ENCODE measurements around the gene CAGE1. TPM values are rescaled to one million over a fixed set of nuclear protein-coding genes. Genes with fewer than 3 reads are reported as not detected.

The CAGE1 gene
- total and polyA plus RNA-seq, 10 of the 15 experiments (the other 5 are each of a cell fraction or from before 2014, with no cell fraction given), result 0.03 to 0.42 (median 0.08) TPM; not detected in 3

DNA sequence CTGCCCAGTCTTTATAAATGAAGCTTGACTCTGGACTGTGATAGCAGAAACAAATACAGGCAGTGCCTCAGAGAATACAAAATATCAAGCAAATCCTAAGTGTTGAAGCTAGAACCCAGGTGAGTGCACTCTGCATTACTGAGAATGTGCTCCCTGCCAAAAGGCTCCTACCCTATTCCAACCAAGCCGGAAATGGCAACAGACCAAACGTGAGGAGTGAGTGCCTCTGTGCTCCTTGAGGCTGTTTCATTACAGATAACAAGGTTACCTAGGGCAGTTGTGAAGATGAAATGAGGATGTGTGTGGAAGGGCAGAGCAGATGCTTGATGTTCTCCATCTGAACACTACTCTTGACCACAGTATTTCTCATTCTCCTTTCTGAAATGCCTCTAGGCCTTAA is 105.9 kb downstream of the CAGE1 start (continued):
- TF ChIP-seq, protein P1, sequence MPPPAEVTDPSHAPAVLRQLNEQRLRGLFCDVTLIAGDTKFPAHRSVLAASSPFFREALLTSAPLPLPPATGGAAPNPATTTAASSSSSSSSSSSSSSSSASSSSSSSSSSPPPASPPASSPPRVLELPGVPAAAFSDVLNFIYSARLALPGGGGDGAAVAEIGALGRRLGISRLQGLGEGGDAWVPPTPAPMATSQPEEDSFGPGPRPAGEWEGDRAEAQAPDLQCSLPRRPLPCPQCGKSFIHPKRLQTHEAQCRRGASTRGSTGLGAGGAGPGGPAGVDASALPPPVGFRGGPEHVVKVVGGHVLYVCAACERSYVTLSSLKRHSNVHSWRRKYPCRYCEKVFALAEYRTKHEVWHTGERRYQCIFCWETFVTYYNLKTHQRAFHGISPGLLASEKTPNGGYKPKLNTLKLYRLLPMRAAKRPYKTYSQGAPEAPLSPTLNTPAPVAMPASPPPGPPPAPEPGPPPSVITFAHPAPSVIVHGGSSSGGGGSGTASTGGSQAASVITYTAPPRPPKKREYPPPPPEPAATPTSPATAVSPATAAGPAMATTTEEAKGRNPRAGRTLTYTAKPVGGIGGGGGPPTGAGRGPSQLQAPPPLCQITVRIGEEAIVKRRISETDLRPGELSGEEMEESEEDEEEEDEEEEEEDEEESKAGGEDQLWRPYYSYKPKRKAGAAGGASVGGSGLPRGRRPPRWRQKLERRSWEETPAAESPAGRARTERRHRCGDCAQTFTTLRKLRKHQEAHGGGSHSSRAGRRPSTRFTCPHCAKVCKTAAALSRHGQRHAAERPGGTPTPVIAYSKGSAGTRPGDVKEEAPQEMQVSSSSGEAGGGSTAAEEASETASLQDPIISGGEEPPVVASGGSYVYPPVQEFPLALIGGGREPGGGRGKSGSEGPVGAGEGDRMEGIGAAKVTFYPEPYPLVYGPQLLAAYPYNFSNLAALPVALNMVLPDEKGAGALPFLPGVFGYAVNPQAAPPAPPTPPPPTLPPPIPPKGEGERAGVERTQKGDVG (CRISPR knock-in tag; IDR thresholded peaks at IDR 0.05), result no peak

DNA sequence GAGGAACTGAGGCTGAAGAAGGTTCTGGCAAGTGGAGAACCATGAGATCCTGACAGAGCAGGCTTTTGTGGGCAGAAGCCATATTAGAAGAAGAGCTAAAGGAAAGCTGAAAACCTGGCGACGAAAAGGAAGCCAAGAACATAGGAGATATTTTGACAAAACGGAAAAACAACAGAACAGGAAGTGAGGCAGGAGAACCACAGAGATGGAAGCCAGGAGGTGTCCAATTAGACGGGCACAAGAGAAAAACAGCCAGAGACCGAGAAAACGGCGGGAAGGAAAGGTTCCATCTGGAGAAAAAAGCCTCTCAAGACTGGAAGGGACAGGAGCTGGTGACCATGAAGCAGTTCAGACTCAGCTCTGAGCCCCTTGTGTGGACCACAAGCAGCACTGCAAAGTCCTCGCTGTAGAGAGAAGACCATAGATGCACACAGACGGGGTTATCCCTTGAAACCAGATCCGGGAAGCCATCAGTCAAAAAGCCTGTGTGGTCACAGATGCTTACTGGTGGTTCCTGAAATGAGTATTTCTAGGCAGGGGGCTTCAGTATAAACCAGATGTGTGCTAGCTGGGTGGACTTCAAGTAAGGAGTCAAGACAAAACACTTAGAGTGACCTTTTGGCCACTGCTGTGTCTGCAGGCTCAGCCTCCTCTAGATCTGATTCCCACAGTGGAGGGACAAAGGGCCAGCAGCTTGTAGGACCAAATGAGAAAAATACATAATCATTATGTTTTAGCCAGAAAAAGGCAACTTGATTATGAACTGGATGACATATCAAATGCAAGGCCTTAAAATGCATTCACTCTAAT is 107.2 kb downstream of the CAGE1 start:
- WGBS (ENCODE audit: insufficient coverage, insufficient replicate concordance, low lambda C conversion rate, missing lambda C conversion rate), result 70% methylated on average over 10 of the region's 10 CpGs
- intact Hi-C loops (cut with micrococcal nuclease; ENCODE audit: unreplicated experiment) (no loop called here), in situ Hi-C loops (cut with MboI) (no loop called here)
- Histone ChIP-seq H3K36me3 (ENCODE audit: control insufficient read depth in 2 of 2, insufficient read depth in 2 of 2, low read length in 1 of 2) (peaks cover 1 to 6% of the 10 kb centered on the region in 2 experiments; a peak in 3 of 4 replicates), H3K9ac (ENCODE audit: control insufficient read depth, insufficient read depth, low read length) (no peak overlapping the region), H3K79me2 (ENCODE audit: control insufficient read depth, insufficient read depth, low read length) (no peaks in the 10 kb centered on the region), H3K4me2 (ENCODE audit: control insufficient read depth, insufficient read depth) (no peak overlapping the region), H3K27me3 (replicated peaks in 1 of 2; ENCODE audit: control insufficient read depth in 2 of 2, insufficient read depth in 2 of 2, low read length in 1 of 2) (no peaks in the 10 kb centered on the region), H2AFZ (ENCODE audit: control insufficient read depth, low read depth, low read length) (no peak overlapping the region), H3K4me3 (no peak overlapping the region), H3K4me1 (ENCODE audit: control insufficient read depth, insufficient read depth, low read length) (peaks cover 16% of the 10 kb centered on the region), H4K20me1 (ENCODE audit: control insufficient read depth, insufficient read depth) (no peaks in the 10 kb centered on the region), H3K9me3 (replicated peaks; ENCODE audit: control insufficient read depth, insufficient read depth, low read length) (no peaks in the 10 kb centered on the region), H3K27ac (ENCODE audit: control insufficient read depth, insufficient read depth) (no peak overlapping the region)
- no TSS peak for BruUV-seq (replicated peaks)
- POLR2A ChIA-PET, result interaction anchor here (1.2 kb wide), 1 partner anchor 10 kb away, joined by 5 read pairs; no protein-coding TSS in a partner anchor
- no peak for DNase-seq (ENCODE audit: low read depth, low spot score)
- RAD21 ChIA-PET (ENCODE audit: unreplicated experiment), result no interaction called here
- no peak for TF ChIP-seq CEBPB (IDR thresholded peaks at IDR 0.05; ENCODE audit: borderline replicate concordance in 1 of 2, low read depth in 2 of 2, low read length in 2 of 2)
- TF ChIP-seq ZNF24 (IDR thresholded peaks at IDR 0.05), result no peak
- TF ChIP-seq RCOR1 (conservative IDR thresholded peaks at IDR 0.05; ENCODE audit: low read depth, low read length), result no peak
- no peak for TF ChIP-seq ZBED1 (IDR thresholded peaks at IDR 0.05; ENCODE audit: borderline replicate concordance)
- TF ChIP-seq MEF2A (IDR thresholded peaks at IDR 0.05; ENCODE audit: insufficient read depth, low read depth, low read length), result no peak
- TF ChIP-seq, protein P2, sequence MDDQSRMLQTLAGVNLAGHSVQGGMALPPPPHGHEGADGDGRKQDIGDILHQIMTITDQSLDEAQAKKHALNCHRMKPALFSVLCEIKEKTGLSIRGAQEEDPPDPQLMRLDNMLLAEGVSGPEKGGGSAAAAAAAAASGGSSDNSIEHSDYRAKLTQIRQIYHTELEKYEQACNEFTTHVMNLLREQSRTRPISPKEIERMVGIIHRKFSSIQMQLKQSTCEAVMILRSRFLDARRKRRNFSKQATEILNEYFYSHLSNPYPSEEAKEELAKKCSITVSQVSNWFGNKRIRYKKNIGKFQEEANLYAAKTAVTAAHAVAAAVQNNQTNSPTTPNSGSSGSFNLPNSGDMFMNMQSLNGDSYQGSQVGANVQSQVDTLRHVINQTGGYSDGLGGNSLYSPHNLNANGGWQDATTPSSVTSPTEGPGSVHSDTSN (IDR thresholded peaks at IDR 0.05; ENCODE audit: insufficient replicate concordance, low read depth, low read length), result no peak
- TF ChIP-seq, protein P3, sequence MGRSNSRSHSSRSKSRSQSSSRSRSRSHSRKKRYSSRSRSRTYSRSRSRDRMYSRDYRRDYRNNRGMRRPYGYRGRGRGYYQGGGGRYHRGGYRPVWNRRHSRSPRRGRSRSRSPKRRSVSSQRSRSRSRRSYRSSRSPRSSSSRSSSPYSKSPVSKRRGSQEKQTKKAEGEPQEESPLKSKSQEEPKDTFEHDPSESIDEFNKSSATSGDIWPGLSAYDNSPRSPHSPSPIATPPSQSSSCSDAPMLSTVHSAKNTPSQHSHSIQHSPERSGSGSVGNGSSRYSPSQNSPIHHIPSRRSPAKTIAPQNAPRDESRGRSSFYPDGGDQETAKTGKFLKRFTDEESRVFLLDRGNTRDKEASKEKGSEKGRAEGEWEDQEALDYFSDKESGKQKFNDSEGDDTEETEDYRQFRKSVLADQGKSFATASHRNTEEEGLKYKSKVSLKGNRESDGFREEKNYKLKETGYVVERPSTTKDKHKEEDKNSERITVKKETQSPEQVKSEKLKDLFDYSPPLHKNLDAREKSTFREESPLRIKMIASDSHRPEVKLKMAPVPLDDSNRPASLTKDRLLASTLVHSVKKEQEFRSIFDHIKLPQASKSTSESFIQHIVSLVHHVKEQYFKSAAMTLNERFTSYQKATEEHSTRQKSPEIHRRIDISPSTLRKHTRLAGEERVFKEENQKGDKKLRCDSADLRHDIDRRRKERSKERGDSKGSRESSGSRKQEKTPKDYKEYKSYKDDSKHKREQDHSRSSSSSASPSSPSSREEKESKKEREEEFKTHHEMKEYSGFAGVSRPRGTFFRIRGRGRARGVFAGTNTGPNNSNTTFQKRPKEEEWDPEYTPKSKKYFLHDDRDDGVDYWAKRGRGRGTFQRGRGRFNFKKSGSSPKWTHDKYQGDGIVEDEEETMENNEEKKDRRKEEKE (IDR thresholded peaks at IDR 0.05), result no peak
- no peak for TF ChIP-seq MYC (IDR thresholded peaks at IDR 0.05; ENCODE audit: insufficient read depth, insufficient read length, insufficient replicate concordance, low read length, severe bottlenecking)
- no peak for TF ChIP-seq YY1 (IDR thresholded peaks at IDR 0.05; ENCODE audit: low read depth, low read length)
- 0 out of 2 replicates have a peak, but pooled peaks have one; percentile 34 for TF ChIP-seq IRF4 (IDR thresholded peaks at IDR 0.05; ENCODE audit: low read depth, low read length)
- TF ChIP-seq RUNX3 (IDR thresholded peaks at IDR 0.05; ENCODE audit: low read length), result peak; percentile 53
- TF ChIP-seq FOS (IDR thresholded peaks at IDR 0.05; ENCODE audit: borderline replicate concordance, extremely low read depth, insufficient read length), result no peak
- no peak for FAIRE-seq
- SMC1A ChIA-PET (ENCODE audit: uncharacterized antibody, unreplicated experiment), result interaction anchor here (1.2 to 1.9 kb wide), 4 partner anchors 8 to 343 kb away, joined by 3 to 4 read pairs (median 4); partner anchors contain the start of gene SSR1
- CTCF ChIA-PET, result no interaction called here
- ATAC-seq, result no peak

Measured in GM12878 (cell line).